Lower leg skin (tissue), 4 donors: ENCODE data around the gene ELP6. TPM values are rescaled to one million over a fixed set of nuclear protein-coding genes. Genes with fewer than 3 reads are reported as not detected.

ENCODE experiments used
- DNase-seq, 2 donors: peaks; one replicate each; pipeline ENCODE4 v3.0.0-alpha.2; 2019; ENCODE audit warnings: low spot score in 2 of 2
- H3K4me3 ChIP-seq: fragments of 200-600 bp; sonication (generic); 2 replicates; pipeline ENCODE4 v1.5.1; 2017; ENCODE audit warnings: mild to moderate bottlenecking, low read depth; ENCODE audit not compliant: poor library complexity, severe bottlenecking
- CTCF ChIP-seq, 3 donors: fragments of 450-650 bp; IDR thresholded peaks; one replicate each; pipeline ENCODE4 v1.5.1; 2016; ENCODE audit warnings: antibody characterized with exemption in 3 of 3, mild to moderate bottlenecking in 3 of 3, moderate library complexity in 2 of 3
- POLR2A ChIP-seq, 2 donors: fragments of 450-650 bp; IDR thresholded peaks; one replicate each; pipeline ENCODE4 v1.6.1; 2016 to 2017; ENCODE audit warnings: antibody characterized with exemption in 2 of 2, mild to moderate bottlenecking in 1 of 2, moderate library complexity in 1 of 2
- WGBS, 2 donors: methylation state at CpG; one replicate each; pipeline ENCODE4 v1.1.5; 2018; 5-methylcytosine and 5-hydroxymethylcytosine counted together
- intact Hi-C: fragments of 100-400 bp; cut with DNase I; formaldehyde crosslinking; loops from one replicate; pipeline ENCODE4 v1.15.0; 2023; ENCODE audit warnings: low total_unique reads
- total RNA-seq, 4 donors: library from RNA; depleted of rRNA; stranded (reverse); fragments of >200 nt; gene quantifications; one replicate each; pipeline ENCODE4 v1.1.0, GENCODE V29; 2016

ELP6 gene
- total RNA-seq, 4 donors from 2014 or later, result 17.8 to 24.0 (median 19.4) TPM

- 70 to 75% methylated on average over 6 of the region's 6 CpGs for WGBS, 2 donors
- DNase-seq, result no peak
- no peak for TF ChIP-seq POLR2A (IDR thresholded peaks at IDR 0.05)
- TF ChIP-seq CTCF (IDR thresholded peaks at IDR 0.05), result no peak
- intact Hi-C loops, result no loop called here
- H3K4me3 ChIP-seq, result no peak overlapping the region
These were observed 28.1 kb upstream of the ELP6 start for GRCh38 chr3:47541583-47542108.

GRCh38 chr3:47540281-47540680, 26.8 kb upstream of the ELP6 start:
- DNase-seq, result no peak
- 87 to 93% methylated on average over 4 of the region's 4 CpGs for WGBS, 2 donors
- intact Hi-C loops, result no loop called here

GRCh38 chr3:47536967-47537366, 23.5 kb upstream of the ELP6 start:
- TF ChIP-seq CTCF (IDR thresholded peaks at IDR 0.05), result no peak
- TF ChIP-seq POLR2A (IDR thresholded peaks at IDR 0.05), result no peak
- WGBS, 2 donors, result 87 to 96% methylated on average over 6 of the region's 6 CpGs
- intact Hi-C loops, result no loop called here
- DNase-seq, result no peak
- H3K4me3 ChIP-seq, result no peak overlapping the region

More at GRCh38 chr3:47540281-47540680, 26.8 kb upstream of the ELP6 start:
- H3K4me3 ChIP-seq, result no peak overlapping the region
- no peak for TF ChIP-seq CTCF (IDR thresholded peaks at IDR 0.05)

- intact Hi-C loops, result no loop called here
- WGBS, 2 donors, result 93 to 95% methylated on average over 19 of the region's 19 CpGs
- DNase-seq, result no peak
- TF ChIP-seq POLR2A (IDR thresholded peaks at IDR 0.05), result no peak
- TF ChIP-seq CTCF (IDR thresholded peaks at IDR 0.05), result no peak
- no peak overlapping the region for H3K4me3 ChIP-seq
These were observed 22.8 kb upstream of the ELP6 start for GRCh38 chr3:47536221-47536891.

- intact Hi-C loops, result no loop called here
- WGBS, 2 donors, result 38 to 54% methylated on average over 5 of the region's 5 CpGs
- no peak overlapping the region for H3K4me3 ChIP-seq
- no peak for DNase-seq
- TF ChIP-seq CTCF (IDR thresholded peaks at IDR 0.05), result no peak
- TF ChIP-seq POLR2A (IDR thresholded peaks at IDR 0.05), result no peak
These were observed 20.5 kb upstream of the ELP6 start for GRCh38 chr3:47533996-47534454.
